AG09319 (cell line): ENCODE data around the gene DNAI4.
"Not testable (repeated sequence)": the region's sequence is repeated elsewhere in the genome, so short reads cannot be mapped to it uniquely, and the experiment has no call there.

Source experiments
- DNase-seq: peaks from one replicate; pipeline ENCODE4 v3.0.0-alpha.2; 2010; ENCODE audit warnings: low read depth; ENCODE audit errors: extremely low read depth
- TF ChIP-seq, protein P1 (sequence below): IDR thresholded peaks from 2 replicates; pipeline ENCODE4 v1.5.1; 2011; ENCODE audit warnings: low read depth, mild to moderate bottlenecking, inconsistent platforms, low read length, moderate library complexity

Gene DNAI4

DNA sequence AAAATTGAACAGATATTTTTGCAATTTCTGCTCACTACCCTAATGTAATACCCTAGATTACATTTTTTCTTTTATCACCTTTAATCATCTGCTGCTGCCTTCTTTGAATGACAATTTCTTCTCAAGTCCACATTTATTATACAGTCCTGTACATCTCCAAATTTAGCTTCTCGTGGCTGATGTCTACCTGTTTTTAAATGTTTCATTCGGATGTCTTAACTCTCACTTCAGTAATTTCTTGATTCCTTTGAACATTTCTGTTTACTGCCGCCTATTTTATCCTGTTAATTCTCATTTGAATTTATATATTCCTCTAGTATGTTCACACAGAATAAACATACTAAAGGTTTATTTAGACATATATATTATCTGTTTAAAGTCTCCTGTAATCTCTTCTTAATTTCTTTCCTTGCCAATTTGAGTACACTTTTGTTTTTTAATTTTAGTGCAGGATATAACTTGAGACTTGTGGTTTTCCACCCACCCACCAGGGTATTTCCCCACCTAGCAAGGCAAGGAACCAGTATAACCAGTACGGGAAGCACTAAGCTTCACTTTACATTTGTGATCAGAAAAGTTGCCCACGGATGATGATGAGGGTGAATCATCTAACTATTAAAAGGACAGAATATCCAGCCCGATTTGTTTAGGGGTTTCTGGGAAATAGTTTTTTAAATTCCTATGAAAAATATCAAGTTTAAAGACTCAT lies 136.3 kb downstream of the DNAI4 start:
- TF ChIP-seq, protein P1, sequence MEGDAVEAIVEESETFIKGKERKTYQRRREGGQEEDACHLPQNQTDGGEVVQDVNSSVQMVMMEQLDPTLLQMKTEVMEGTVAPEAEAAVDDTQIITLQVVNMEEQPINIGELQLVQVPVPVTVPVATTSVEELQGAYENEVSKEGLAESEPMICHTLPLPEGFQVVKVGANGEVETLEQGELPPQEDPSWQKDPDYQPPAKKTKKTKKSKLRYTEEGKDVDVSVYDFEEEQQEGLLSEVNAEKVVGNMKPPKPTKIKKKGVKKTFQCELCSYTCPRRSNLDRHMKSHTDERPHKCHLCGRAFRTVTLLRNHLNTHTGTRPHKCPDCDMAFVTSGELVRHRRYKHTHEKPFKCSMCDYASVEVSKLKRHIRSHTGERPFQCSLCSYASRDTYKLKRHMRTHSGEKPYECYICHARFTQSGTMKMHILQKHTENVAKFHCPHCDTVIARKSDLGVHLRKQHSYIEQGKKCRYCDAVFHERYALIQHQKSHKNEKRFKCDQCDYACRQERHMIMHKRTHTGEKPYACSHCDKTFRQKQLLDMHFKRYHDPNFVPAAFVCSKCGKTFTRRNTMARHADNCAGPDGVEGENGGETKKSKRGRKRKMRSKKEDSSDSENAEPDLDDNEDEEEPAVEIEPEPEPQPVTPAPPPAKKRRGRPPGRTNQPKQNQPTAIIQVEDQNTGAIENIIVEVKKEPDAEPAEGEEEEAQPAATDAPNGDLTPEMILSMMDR = no peak
- no peak for DNase-seq

DNA sequence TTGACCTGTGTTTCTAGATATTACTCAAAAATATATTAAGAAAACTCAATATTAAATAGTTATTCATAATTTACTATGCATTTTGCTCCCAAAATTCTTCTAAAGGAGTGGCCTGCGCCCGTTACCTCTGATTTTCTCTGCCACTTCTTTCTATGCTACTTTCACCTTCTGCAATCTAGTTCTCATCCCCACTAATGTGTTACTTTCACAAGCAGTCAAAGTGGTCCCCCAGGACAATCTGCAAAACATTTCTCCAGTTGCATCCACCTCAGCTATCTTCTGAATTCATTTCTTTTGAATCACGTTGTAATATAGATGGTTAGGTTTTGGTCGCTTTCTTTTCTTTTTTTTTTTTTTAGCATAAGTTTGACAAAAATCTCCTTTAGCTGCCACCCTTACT lies 137.0 kb downstream of the DNAI4 start:
- TF ChIP-seq, protein P1 = no peak
- DNase-seq = no peak

DNA sequence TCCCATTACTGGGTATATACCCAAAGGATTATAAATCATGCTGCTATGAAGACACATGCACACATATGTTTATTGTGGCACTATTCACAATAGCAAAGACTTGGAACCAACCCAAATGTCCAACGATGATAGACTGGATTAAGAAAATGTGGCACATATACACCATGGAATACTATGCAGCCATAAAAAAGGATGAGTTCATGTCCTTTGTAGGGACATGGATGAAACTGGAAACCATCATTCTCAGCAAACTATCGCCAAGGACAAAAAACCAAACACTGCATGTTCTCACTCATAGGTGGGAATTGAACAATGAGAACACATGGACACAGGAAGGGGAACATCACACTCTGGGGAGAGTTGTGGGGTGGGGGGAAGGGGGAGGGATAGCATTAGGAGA lies 138.9 kb downstream of the DNAI4 start:
- not testable (repeated sequence) for DNase-seq

DNA sequence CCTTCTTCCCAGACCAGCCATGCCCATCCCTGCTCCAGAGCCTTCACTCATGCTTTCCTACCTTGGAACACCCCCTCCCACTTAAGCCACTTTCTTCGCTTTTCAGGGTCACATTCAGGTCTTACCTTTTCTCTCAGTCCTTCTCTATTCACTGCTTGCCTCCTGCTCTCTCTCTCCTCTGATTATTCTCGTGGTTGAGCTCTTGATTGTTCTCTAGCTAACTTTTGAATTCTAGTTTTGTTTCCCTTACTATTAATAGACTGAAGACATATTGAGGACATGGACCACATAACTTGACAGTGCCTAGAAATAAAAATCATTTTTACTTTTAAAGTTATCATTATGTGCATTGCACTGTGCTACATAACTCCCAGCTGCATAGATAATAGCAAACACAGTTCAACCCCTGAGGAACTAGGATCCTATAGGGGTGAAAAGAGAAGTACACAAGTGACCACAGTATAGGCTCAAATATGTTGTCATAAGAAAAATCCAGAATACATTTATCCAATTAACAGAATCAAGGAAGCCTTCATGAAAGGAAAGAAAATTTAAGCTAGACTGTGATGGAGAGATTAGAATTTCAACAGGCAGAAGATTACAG lies 145.1 kb downstream of the DNAI4 start:
- DNase-seq = no peak
- TF ChIP-seq, protein P1 = no peak

DNA sequence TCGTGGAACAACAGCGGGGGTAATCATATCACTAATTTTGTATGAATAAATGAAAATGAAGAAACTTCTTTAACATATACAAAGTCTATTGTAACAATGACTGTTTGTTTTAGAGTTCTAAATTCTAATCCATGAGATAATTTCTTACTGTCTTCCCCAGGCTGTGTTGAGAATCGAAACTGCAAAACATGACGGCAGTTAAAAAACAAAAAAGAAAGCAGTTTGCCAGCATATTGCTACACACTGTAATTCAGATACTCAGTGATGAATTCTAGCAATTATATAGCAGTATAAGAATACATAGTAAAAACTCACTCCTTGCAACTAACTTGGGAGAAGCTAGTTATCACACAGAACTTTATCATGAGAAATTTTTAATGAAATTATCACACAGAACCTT lies 145.7 kb downstream of the DNAI4 start:
- DNase-seq = no peak
- TF ChIP-seq, protein P1 = no peak

DNA sequence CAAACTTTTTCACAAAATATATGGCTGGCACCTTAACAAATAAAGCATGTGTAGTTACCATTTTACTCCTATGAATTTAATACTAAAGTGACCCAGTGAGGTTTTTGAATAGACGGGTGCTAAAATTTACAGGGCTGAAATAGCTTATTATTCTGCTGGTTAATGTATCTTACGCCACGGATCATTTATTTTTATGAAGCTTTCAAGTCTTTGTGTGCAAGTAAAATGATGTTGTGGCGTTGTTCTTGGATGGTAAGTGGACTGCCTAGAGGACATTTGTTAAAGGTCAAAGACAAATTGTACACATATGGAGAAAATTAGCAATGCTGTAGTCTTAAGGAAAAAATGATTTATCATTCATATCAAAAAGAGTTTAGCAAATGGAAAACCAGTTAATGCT lies 146.4 kb downstream of the DNAI4 start:
- DNase-seq = no peak
- TF ChIP-seq, protein P1 = no peak

DNA sequence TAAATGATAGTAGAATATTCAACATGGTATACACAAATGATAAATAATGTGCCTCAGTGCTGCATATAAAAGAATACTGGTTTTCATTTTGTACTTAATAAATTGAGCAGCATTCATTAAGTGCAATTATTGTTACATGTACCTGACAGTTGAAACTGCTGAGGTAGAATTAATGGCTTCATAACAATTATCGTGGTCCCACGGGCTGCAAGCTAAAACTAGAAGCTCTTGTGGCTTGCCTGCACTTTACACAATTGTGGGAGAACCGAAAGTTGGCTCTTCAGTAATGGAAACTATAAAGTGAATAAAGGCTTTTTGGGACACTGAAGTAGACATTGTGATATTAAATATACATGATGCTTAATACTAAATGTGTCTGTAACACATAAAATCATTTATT lies 146.8 kb downstream of the DNAI4 start:
- TF ChIP-seq, protein P1 = no peak
- no peak for DNase-seq

DNA sequence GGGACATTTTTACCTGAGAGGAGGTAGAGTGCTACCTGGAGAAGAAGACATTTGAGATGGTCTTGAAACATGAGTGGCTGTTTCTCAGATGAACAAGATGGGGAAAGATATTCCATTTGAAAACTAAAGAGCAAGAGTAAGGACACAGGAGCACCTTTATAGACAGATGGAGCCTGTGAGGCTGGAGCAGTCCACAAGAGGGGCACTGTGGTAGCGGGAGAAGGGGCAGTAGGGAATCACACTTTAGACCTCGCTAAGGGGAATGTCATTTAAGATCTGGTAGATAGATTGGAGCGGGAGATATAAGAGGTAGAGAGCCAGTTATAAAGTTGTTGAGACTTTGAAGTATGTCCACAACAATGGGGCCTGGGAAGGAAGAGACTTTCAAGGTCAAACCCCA lies 149.0 kb downstream of the DNAI4 start:
- TF ChIP-seq, protein P1 = no peak
- no peak for DNase-seq
